Measurements from ENCODE around the gene RARRES2. TPM values are rescaled to one million over a fixed set of nuclear protein-coding genes. Genes with fewer than 3 reads are reported as not detected.

The RARRES2 gene
- total and polyA plus RNA-seq, 2 of the 13 experiments (the other 11 are each of a cell fraction or from before 2014, with no cell fraction given), result 134 to 172 TPM

DNA sequence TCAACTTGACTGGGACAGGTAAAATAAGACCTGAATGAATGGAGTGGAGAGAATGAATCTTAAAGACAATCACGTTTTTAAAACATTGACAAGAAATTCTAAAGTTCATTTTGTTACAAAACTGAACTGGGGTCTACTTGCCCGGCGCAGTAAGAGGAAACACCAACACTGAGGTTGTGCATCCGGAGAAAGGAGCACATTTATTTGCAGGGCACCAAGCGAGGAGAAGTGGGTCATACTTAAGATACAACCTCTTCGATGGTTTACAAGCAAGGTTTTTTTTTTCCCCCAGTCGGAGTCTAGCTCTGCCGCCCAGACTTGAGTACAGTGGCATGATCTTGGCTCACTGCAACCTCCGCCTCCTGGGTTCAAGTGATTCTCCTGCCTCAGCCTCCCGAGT is 23.8 kb upstream of the RARRES2 start:
- ChIA-PET POLR2A (interaction anchor here (1.2 to 6.8 kb wide), 4 partner anchors 10 to 23 kb away, joined by 4 to 141 read pairs (median 6); no protein-coding TSS in a partner anchor), CTCF (ENCODE audit: low intra/inter-chr PET ratio, low total read pairs) (no interaction called here)
- peaks cover 36% of the 10 kb centered on the region for H3K4me1 ChIP-seq (ENCODE audit: insufficient read depth, low read length)
- H3K9me3 ChIP-seq (ENCODE audit: low read length), result no peaks in the 10 kb centered on the region
- H3K4me3 ChIP-seq (replicated peaks in 1 of 3; ENCODE audit: insufficient read depth in 1 of 3, low read depth in 2 of 3, low read length in 3 of 3), result no peak overlapping the region
- no peaks in the 10 kb centered on the region for H3K36me3 ChIP-seq (replicated peaks in 1 of 2; ENCODE audit: control insufficient read depth in 1 of 2, insufficient read depth in 2 of 2, low read length in 2 of 2)
- H3K27ac ChIP-seq (ENCODE audit: extremely low read length, insufficient read depth, low read length), result no peak overlapping the region
- H3K79me2 ChIP-seq (ENCODE audit: insufficient read depth, low read length), result peaks cover 13% of the 10 kb centered on the region
- 90% methylated on average over 10 of the region's 10 CpGs for WGBS (ENCODE audit: low lambda C conversion rate)
- FAIRE-seq, result no peak
- ATAC-seq, result no peak
- H3K27me3 ChIP-seq (ENCODE audit: control insufficient read depth in 1 of 2, insufficient read depth in 2 of 2, low read length in 2 of 2), result no peaks in the 10 kb centered on the region
- no peak overlapping the region for H3K9ac ChIP-seq (ENCODE audit: insufficient read depth, low read depth, low read length)
- DNase-seq (ENCODE audit: low spot score), result no peak
- in situ Hi-C loops (cut with HindIII; ENCODE audit: extremely low pct_ligation_motif_present, low pct_unique_long_range_greater_than_20kb), result no loop called here
- no peak for TF ChIP-seq ZFX (CRISPR knock-in tag; IDR thresholded peaks at IDR 0.05; ENCODE audit: low read depth)
- no peak for TF ChIP-seq TBL1XR1 (IDR thresholded peaks at IDR 0.05; ENCODE audit: borderline replicate concordance, low read length, partially characterized antibody)
- no peak for TF ChIP-seq YY1 (IDR thresholded peaks at IDR 0.05; ENCODE audit: insufficient read depth, insufficient replicate concordance, low read depth, low read length)
- TF ChIP-seq, protein P1, sequence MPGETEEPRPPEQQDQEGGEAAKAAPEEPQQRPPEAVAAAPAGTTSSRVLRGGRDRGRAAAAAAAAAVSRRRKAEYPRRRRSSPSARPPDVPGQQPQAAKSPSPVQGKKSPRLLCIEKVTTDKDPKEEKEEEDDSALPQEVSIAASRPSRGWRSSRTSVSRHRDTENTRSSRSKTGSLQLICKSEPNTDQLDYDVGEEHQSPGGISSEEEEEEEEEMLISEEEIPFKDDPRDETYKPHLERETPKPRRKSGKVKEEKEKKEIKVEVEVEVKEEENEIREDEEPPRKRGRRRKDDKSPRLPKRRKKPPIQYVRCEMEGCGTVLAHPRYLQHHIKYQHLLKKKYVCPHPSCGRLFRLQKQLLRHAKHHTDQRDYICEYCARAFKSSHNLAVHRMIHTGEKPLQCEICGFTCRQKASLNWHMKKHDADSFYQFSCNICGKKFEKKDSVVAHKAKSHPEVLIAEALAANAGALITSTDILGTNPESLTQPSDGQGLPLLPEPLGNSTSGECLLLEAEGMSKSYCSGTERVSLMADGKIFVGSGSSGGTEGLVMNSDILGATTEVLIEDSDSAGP (CRISPR knock-in tag; IDR thresholded peaks at IDR 0.05; ENCODE audit: borderline replicate concordance), result no peak
- no peak for TF ChIP-seq TEAD3 (CRISPR knock-in tag; optimal IDR thresholded peaks at IDR 0.05; ENCODE audit: borderline replicate concordance)
- no peak for TF ChIP-seq RAD21 (CRISPR knock-in tag; IDR thresholded peaks at IDR 0.05)
- TF ChIP-seq STAG1 (CRISPR knock-in tag; IDR thresholded peaks at IDR 0.05), result no peak
- no TSS peak for BruUV-seq (replicated peaks)
- H4K20me1 ChIP-seq (ENCODE audit: insufficient read depth, low read length), result peaks cover 7% of the 10 kb centered on the region; the same call in 1 of the 2 replicates
- H3K4me2 ChIP-seq (ENCODE audit: low read depth, low read length), result no peak overlapping the region
- intact Hi-C loops (cut with micrococcal nuclease; ENCODE audit: unreplicated experiment), result no loop called here
- H2AFZ ChIP-seq (ENCODE audit: low read length), result no peak overlapping the region

DNA sequence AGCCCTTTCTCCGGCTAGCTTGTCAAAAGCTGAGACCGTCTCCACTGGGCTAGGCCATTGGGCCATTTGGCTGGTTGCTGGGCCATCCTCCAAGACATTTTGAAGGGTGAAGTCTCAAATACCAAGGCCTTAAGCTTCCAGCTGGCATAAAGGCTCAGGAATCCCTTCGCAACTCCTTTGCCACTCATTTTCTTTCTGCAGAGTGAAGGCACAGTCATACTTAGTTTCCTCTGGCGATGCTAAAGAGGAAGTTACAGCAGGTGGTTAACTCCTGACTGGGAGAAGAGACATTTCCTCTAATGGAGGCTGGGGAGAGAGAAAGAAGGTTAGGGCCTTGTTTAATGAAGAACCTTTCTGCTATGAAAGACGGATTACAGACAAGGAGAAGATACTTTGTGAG is 22.4 kb upstream of the RARRES2 start:
- in situ Hi-C loops (cut with HindIII; ENCODE audit: extremely low pct_ligation_motif_present, low pct_unique_long_range_greater_than_20kb), result no loop called here
- TF ChIP-seq SNAPC2 (CRISPR knock-in tag; IDR thresholded peaks at IDR 0.05) (no peak), HNF4G (IDR thresholded peaks at IDR 0.05; ENCODE audit: borderline replicate concordance, low read depth, low read length) (no peak), HNF4G (CRISPR knock-in tag; IDR thresholded peaks at IDR 0.05; ENCODE audit: borderline replicate concordance, low read depth) (no peak), ATF3 (CRISPR knock-in tag; IDR thresholded peaks at IDR 0.05) (no peak), HOXA5 (CRISPR knock-in tag; IDR thresholded peaks at IDR 0.05) (no peak), ZNF292 (CRISPR knock-in tag; IDR thresholded peaks at IDR 0.05; ENCODE audit: borderline replicate concordance, low read depth) (no peak), GTF3A (CRISPR knock-in tag; conservative IDR thresholded peaks at IDR 0.05) (no peak), ZNF558 (CRISPR knock-in tag; IDR thresholded peaks at IDR 0.05; ENCODE audit: borderline replicate concordance) (no peak), ZNF772 (CRISPR knock-in tag; IDR thresholded peaks at IDR 0.05) (no peak), PRMT3 (CRISPR knock-in tag; IDR thresholded peaks at IDR 0.05; ENCODE audit: borderline replicate concordance, low read depth) (no peak), ZNF724P (CRISPR knock-in tag; IDR thresholded peaks at IDR 0.05; ENCODE audit: borderline replicate concordance) (no peak)

More for the DNA sequence above, 22.4 kb upstream of the RARRES2 start:
- Histone ChIP-seq H3K4me2 (ENCODE audit: low read depth, low read length) (no peak overlapping the region), H3K4me3 (replicated peaks in 1 of 3; ENCODE audit: insufficient read depth in 1 of 3, low read depth in 2 of 3, low read length in 3 of 3) (no peak overlapping the region), H3K27me3 (ENCODE audit: control insufficient read depth in 1 of 2, insufficient read depth in 2 of 2, low read length in 2 of 2) (no peaks in the 10 kb centered on the region), H3K27ac (ENCODE audit: extremely low read length, insufficient read depth, low read length) (no peak overlapping the region), H3K9ac (ENCODE audit: insufficient read depth, low read depth, low read length) (no peak overlapping the region), H2AFZ (ENCODE audit: low read length) (no peak overlapping the region), H3K4me1 (ENCODE audit: insufficient read depth, low read length) (peaks cover 36% of the 10 kb centered on the region), H3K9me3 (ENCODE audit: low read length) (no peaks in the 10 kb centered on the region), H3K79me2 (ENCODE audit: insufficient read depth, low read length) (peaks cover under 1% of the 10 kb centered on the region), H4K20me1 (ENCODE audit: insufficient read depth, low read length) (no peaks in the 10 kb centered on the region), H3K36me3 (replicated peaks in 1 of 2; ENCODE audit: control insufficient read depth in 1 of 2, insufficient read depth in 2 of 2, low read length in 2 of 2) (no peaks in the 10 kb centered on the region)
- no TSS peak for BruUV-seq (replicated peaks)
- ChIA-PET CTCF (ENCODE audit: low intra/inter-chr PET ratio, low total read pairs) (no interaction called here), POLR2A (interaction anchor here (0.7 kb wide), 1 partner anchor 24 kb away, joined by 3 read pairs; no protein-coding TSS in a partner anchor)
- intact Hi-C loops (cut with micrococcal nuclease; ENCODE audit: unreplicated experiment), result no loop called here
- no peak for DNase-seq (ENCODE audit: low spot score)
- 76% methylated on average over 5 of the region's 5 CpGs for WGBS (ENCODE audit: low lambda C conversion rate)
- no peak for ATAC-seq
- no peak for FAIRE-seq

Measured in HepG2 (cell line).